Cerebellar cortex (tissue), 1 donor: ENCODE measurements around the gene NMNAT2.
A peak's percentile ranks its signal among the peaks of the same experiment; 100 is the strongest.

Experiments
- DNase-seq: peaks from one replicate; pipeline ENCODE4 v3.0.0-alpha.2; 2015; ENCODE audit warnings: low spot score

NMNAT2 gene

GRCh38 chr1:183365093-183365492 is 53.1 kb downstream of the NMNAT2 start:
- peak; percentile 51 for DNase-seq

GRCh38 chr1:183363972-183364371 is 54.2 kb downstream of the NMNAT2 start:
- DNase-seq: no peak

GRCh38 chr1:183361081-183361480 is 57.1 kb downstream of the NMNAT2 start:
- DNase-seq: peak; percentile 63

GRCh38 chr1:183360473-183360872 is 57.7 kb downstream of the NMNAT2 start:
- DNase-seq: no peak

- no peak for DNase-seq
Measured at GRCh38 chr1:183356534-183357182, 61.5 kb downstream of the NMNAT2 start.

GRCh38 chr1:183355797-183356196 is 62.4 kb downstream of the NMNAT2 start:
- DNase-seq: peak; percentile 78

GRCh38 chr1:183355181-183355580 is 63.0 kb downstream of the NMNAT2 start:
- DNase-seq: no peak

- DNase-seq: peak; percentile 54
Measured at GRCh38 chr1:183353597-183353996, 64.6 kb downstream of the NMNAT2 start.

- peak; percentile 93 for DNase-seq
Measured at GRCh38 chr1:183349201-183349711, 68.9 kb downstream of the NMNAT2 start.

- no peak for DNase-seq
Measured at GRCh38 chr1:183346276-183346732, 71.9 kb downstream of the NMNAT2 start.

- peak; percentile 74 for DNase-seq
Measured at GRCh38 chr1:183339556-183340167, 78.5 kb downstream of the NMNAT2 start.

- DNase-seq: no peak
Measured at GRCh38 chr1:183331091-183331742, 87.0 kb downstream of the NMNAT2 start.

- no peak for DNase-seq
Measured at GRCh38 chr1:183330335-183330734, 87.8 kb downstream of the NMNAT2 start.

- peak; percentile 45 for DNase-seq
Measured at GRCh38 chr1:183328371-183328770, 89.8 kb downstream of the NMNAT2 start.

GRCh38 chr1:183327434-183328290 is 90.5 kb downstream of the NMNAT2 start:
- DNase-seq: peak; percentile 86

GRCh38 chr1:183323849-183324683 is 94.1 kb downstream of the NMNAT2 start:
- DNase-seq: no peak

- DNase-seq: no peak
Measured at GRCh38 chr1:183319606-183320005, 98.6 kb downstream of the NMNAT2 start.

GRCh38 chr1:183319051-183319450 is 99.1 kb downstream of the NMNAT2 start:
- DNase-seq: no peak

GRCh38 chr1:183318433-183318832 is 99.7 kb downstream of the NMNAT2 start:
- DNase-seq: peak; percentile 71

- DNase-seq: no peak
Measured at GRCh38 chr1:183315991-183316758, 102.0 kb downstream of the NMNAT2 start.
